SK-N-SH (cell line): ENCODE results near the gene B4GALNT1. TPM values are rescaled to one million over a fixed set of nuclear protein-coding genes. Genes with fewer than 3 reads are reported as not detected.

ENCODE experiments used
- CTCF ChIA-PET: fragments of 300-600, 350-600 bp; formaldehyde crosslinking; extraction: SDS; loops from one replicate; lab custom pipeline; 2021; lab: Yijun Ruan, JAX
- POLR2A ChIA-PET: fragments of 350-600 bp; sonication (Branson Sonifier 250); formaldehyde crosslinking; extraction: SDS; loops from one replicate; lab custom pipeline; 2020; ENCODE audit warnings: antibody characterized with exemption, inconsistent platforms; lab: Yijun Ruan, JAX
- DNase-seq: peaks from one replicate; pipeline ENCODE4 v3.0.0; 2012
- H2AFZ ChIP-seq: fragments of 200-600 bp; sonication (generic); 2 replicates; pipeline ENCODE4 v1.8.1; 2016; ENCODE audit warnings: antibody characterized with exemption, mild to moderate bottlenecking, low read depth
- H3F3A ChIP-seq: fragments of 200-600 bp; sonication (generic); replicated peaks from 2 replicates; pipeline ENCODE3; 2016; ENCODE audit warnings: antibody characterized with exemption, mild to moderate bottlenecking; ENCODE audit not compliant: insufficient read depth
- H3K27ac ChIP-seq, 2 experiments: fragments of 200-500 bp in 1 of 2; fragments of 200-600 bp in 1 of 2; sonication (Bioruptor generic) in 1 of 2; sonication (generic), shearing (Covaris generic) in 1 of 2; 2 replicates each; pipeline versions ENCODE4 v1.5.1 to v1.6.1; 2014 to 2016; ENCODE audit warnings: low read depth in 2 of 2, inconsistent platforms in 1 of 2, low read length in 1 of 2, mild to moderate bottlenecking in 1 of 2, mixed read lengths in 1 of 2
- H3K27me3 ChIP-seq: fragments of 200-600 bp; sonication (generic), shearing (Covaris generic); 2 replicates; pipeline ENCODE4 v1.6.1; 2016; ENCODE audit warnings: mixed run types; ENCODE audit not compliant: insufficient read depth
- H3K36me3 ChIP-seq, 2 experiments: fragments of 200-500 bp in 1 of 2; fragments of 200-600 bp in 1 of 2; sonication (Bioruptor generic) in 1 of 2; sonication (generic) in 1 of 2; replicated peaks in 1 of 2; 2 replicates each; pipeline versions ENCODE3 to v1.5.1; 2014 to 2016; ENCODE audit warnings: low read length in 1 of 2, mild to moderate bottlenecking in 1 of 2; ENCODE audit not compliant: insufficient read depth in 2 of 2, control insufficient read depth in 1 of 2
- H3K4me1 ChIP-seq, 2 experiments: fragments of 200-500 bp in 1 of 2; fragments of 200-600 bp in 1 of 2; sonication (Bioruptor generic) in 1 of 2; sonication (generic), shearing (Covaris generic) in 1 of 2; 2 replicates each; pipeline versions ENCODE4 v1.5.1 to v1.6.1; 2014 to 2016; ENCODE audit warnings: low read depth in 1 of 2, low read length in 1 of 2, mixed run types in 1 of 2; ENCODE audit not compliant: insufficient read depth in 2 of 2, control insufficient read depth in 1 of 2
- H3K4me2 ChIP-seq: fragments of 200-600 bp; sonication (generic), shearing (Covaris generic); 2 replicates; pipeline ENCODE4 v1.6.1; 2017; ENCODE audit warnings: mixed run types
- H3K4me3 ChIP-seq, 2 experiments: fragments of 200-500 bp in 1 of 2; fragments of 200-600 bp in 1 of 2; sonication (Bioruptor generic) in 1 of 2; sonication (generic), shearing (Covaris generic) in 1 of 2; 2 replicates each; pipeline versions ENCODE4 v1.5.1 to v1.8.1; 2014 to 2016; ENCODE audit warnings: low read depth in 2 of 2, inconsistent platforms in 1 of 2, low read length in 1 of 2, mild to moderate bottlenecking in 1 of 2, mixed read lengths in 1 of 2, moderate library complexity in 1 of 2
- H3K79me2 ChIP-seq: fragments of 200-600 bp; sonication (generic); 2 replicates; pipeline ENCODE4 v1.8.1; 2017; ENCODE audit warnings: mild to moderate bottlenecking; ENCODE audit not compliant: insufficient read depth
- H3K9ac ChIP-seq: fragments of 200-600 bp; sonication (generic); 2 replicates; pipeline ENCODE4 v1.6.1; 2017; ENCODE audit warnings: mixed run types
- H3K9me2 ChIP-seq: fragments of 200-600 bp; sonication (generic); 2 replicates; pipeline ENCODE4 v1.6.1; 2017; ENCODE audit warnings: mixed run types
- H3K9me3 ChIP-seq: fragments of 200-600 bp; sonication (generic); 2 replicates; pipeline ENCODE4 v1.6.1; 2017; ENCODE audit warnings: mixed run types, mild to moderate bottlenecking, moderate library complexity
- H4K20me1 ChIP-seq: fragments of 200-600 bp; sonication (generic); 2 replicates; pipeline ENCODE4 v1.6.1; 2017; ENCODE audit warnings: mild to moderate bottlenecking, mixed run types; ENCODE audit not compliant: insufficient read depth
- EP300 ChIP-seq, 2 experiments: IDR thresholded peaks; 2 replicates each; pipeline versions ENCODE4 v1.4.0 to v1.6.1; 2012; ENCODE audit warnings: borderline replicate concordance in 1 of 2, low read depth in 1 of 2, low read length in 1 of 2
- EZH2phosphoT487 ChIP-seq: fragments of 200-600 bp; sonication (generic); IDR thresholded peaks from 2 replicates; pipeline ENCODE4 v1.6.1; 2017; ENCODE audit warnings: low read depth, mixed run types, mild to moderate bottlenecking, antibody characterized with exemption, moderate library complexity, borderline replicate concordance
- FOXJ3 ChIP-seq: sonication (generic); formaldehyde crosslinking; IDR thresholded peaks from 2 replicates; pipeline ENCODE4 v1.5.1; 2020; ENCODE audit warnings: mild to moderate bottlenecking, missing genetic modification reagents
- FOXM1 ChIP-seq: IDR thresholded peaks from 2 replicates; pipeline ENCODE4 v1.4.0; 2012; ENCODE audit warnings: low read depth, mild to moderate bottlenecking
- GABPA ChIP-seq: IDR thresholded peaks from 2 replicates; pipeline ENCODE4 v1.4.0; 2012; ENCODE audit warnings: low read depth, mild to moderate bottlenecking
- GATA2 ChIP-seq: sonication (generic); formaldehyde crosslinking; IDR thresholded peaks from 2 replicates; pipeline ENCODE4 v1.5.0; 2020; ENCODE audit warnings: mild to moderate bottlenecking, missing genetic modification reagents
- IRF3 ChIP-seq: fragments of 150-350 bp; IDR thresholded peaks from 2 replicates; pipeline ENCODE4 v1.6.1; 2016; ENCODE audit warnings: mild to moderate bottlenecking, low read depth, low read length
- JUND ChIP-seq: IDR thresholded peaks from 2 replicates; pipeline ENCODE4 v1.4.0; 2012
- MEF2A ChIP-seq: IDR thresholded peaks from 2 replicates; pipeline ENCODE4 v1.4.0; 2012; ENCODE audit warnings: low read depth, borderline replicate concordance
- NFIC ChIP-seq: IDR thresholded peaks from 2 replicates; pipeline ENCODE4 v1.4.0; 2012; ENCODE audit warnings: borderline replicate concordance
- PBX3 ChIP-seq: IDR thresholded peaks from 2 replicates; pipeline ENCODE4; 2012
- POLR2AphosphoS5 ChIP-seq: IDR thresholded peaks from 2 replicates; pipeline ENCODE4 v1.6.1; 2012; ENCODE audit warnings: low read depth, low read length
- RAD21 ChIP-seq: IDR thresholded peaks from 2 replicates; pipeline ENCODE4 v1.6.1; 2012; ENCODE audit warnings: mild to moderate bottlenecking, low read length
- RFX5 ChIP-seq: IDR thresholded peaks from 2 replicates; pipeline ENCODE4 v1.6.1; 2012; ENCODE audit warnings: mild to moderate bottlenecking, improper control_type of control experiment, low read length
- RXRA ChIP-seq: IDR thresholded peaks from 2 replicates; pipeline ENCODE4 v1.4.0; 2012; ENCODE audit warnings: low read depth, mild to moderate bottlenecking, borderline replicate concordance
- SMC3 ChIP-seq: IDR thresholded peaks from 2 replicates; pipeline ENCODE4 v1.6.1; 2012; ENCODE audit warnings: low read depth, low read length, improper control_type of control experiment
- TAF1 ChIP-seq: IDR thresholded peaks from 2 replicates; pipeline ENCODE4 v1.6.1; 2012; ENCODE audit warnings: low read depth, mild to moderate bottlenecking, low read length, moderate library complexity, borderline replicate concordance
- USF1 ChIP-seq: IDR thresholded peaks from 2 replicates; pipeline ENCODE4 v1.4.0; 2012; ENCODE audit warnings: low read depth, borderline replicate concordance
- WGBS: methylation state at CpG from one replicate; pipeline ENCODE4 v1.1.6; 2017; ENCODE audit warnings: low lambda C conversion rate; 5-methylcytosine and 5-hydroxymethylcytosine counted together
- polyA plus RNA-seq, 3 experiments: library from polyadenylated mRNA; depleted of rRNA; stranded (reverse); fragments of >200 nt; gene quantifications; 2 replicates each; pipeline ENCODE4 v1.2.3, GENCODE V29; 2012
- TF ChIP-seq, protein P1 (sequence below): fragments of 200-600 bp; sonication (generic); IDR thresholded peaks from 2 replicates; pipeline ENCODE4 v1.6.1; 2017; ENCODE audit warnings: antibody characterized with exemption, mild to moderate bottlenecking, moderate library complexity

The B4GALNT1 gene
- polyA plus RNA-seq, 1 of the 3 experiments (the other 2 are of a cell fraction) = 5.3 TPM

- Histone ChIP-seq H3K4me1 (peaks cover 9 to 17% of the 10 kb centered on the region in 2 experiments; a peak in 3 of 4 replicates), H3K27me3 (no peaks in the 10 kb centered on the region)
- POLR2A ChIA-PET = interaction anchor here (0.6 to 1.7 kb wide), 7 partner anchors 8 to 328 kb away, joined by 3 to 7 read pairs (median 3); partner anchors contain the start of gene PIP4K2C
- no peak for DNase-seq
- TF ChIP-seq RXRA = no peak
- TF ChIP-seq PBX3 = no peak
- TF ChIP-seq FOXM1 = no peak
- no peak for TF ChIP-seq RAD21
- TF ChIP-seq NFIC = no peak
- no peak for TF ChIP-seq TAF1
- no peak for TF ChIP-seq MEF2A
- TF ChIP-seq JUND = 0 out of 2 replicates have a peak, but pooled peaks have one; percentile 19
- no peak for TF ChIP-seq GATA2 (CRISPR knock-in tag)
- TF ChIP-seq EP300 (IDR thresholded peaks at IDR 0.05; ENCODE audit: borderline replicate concordance in 1 of 2, low read depth in 1 of 2, low read length in 1 of 2) = no peak
- 0 out of 2 replicates have a peak, but pooled peaks have one; percentile 5 for TF ChIP-seq RFX5
- TF ChIP-seq POLR2AphosphoS5 = peak; percentile 43; the same call in 1 of the 2 replicates
- TF ChIP-seq, all 33 proteins: peak for 3
- Histone ChIP-seq H3F3A (peaks cover 6% of the 10 kb centered on the region), H3K9ac (peak overlapping the region; percentile 96), H3K79me2 (peaks cover 6% of the 10 kb centered on the region; the same call in 1 of the 2 replicates), H3K27ac (peak overlapping the region; percentile 47 to 97), H3K4me2 (peak overlapping the region; percentile 77), H2AFZ (peak overlapping the region; percentile 99), H3K9me3 (no peaks in the 10 kb centered on the region), H3K36me3 (peaks cover 9 to 55% of the 10 kb centered on the region in 2 experiments), H3K9me2 (no peaks in the 10 kb centered on the region), H3K4me3 (peak overlapping the region; percentile 86 to 91), H4K20me1 (no peaks in the 10 kb centered on the region)
- CTCF ChIA-PET = interaction anchor here (0.7 to 7.6 kb wide), 8 partner anchors 10 to 125 kb away, joined by 3 to 65 read pairs (median 8); partner anchors contain the start of gene PIP4K2C
- WGBS = 39% methylated on average over 6 of the region's 6 CpGs
Measured at GRCh38 chr12:57603815-57604453, 29.1 kb downstream of the B4GALNT1 start.

- Histone ChIP-seq H3K9ac (no peak overlapping the region), H3K36me3 (peaks cover 15 to 53% of the 10 kb centered on the region in 2 experiments), H3K9me3 (no peaks in the 10 kb centered on the region), H3K4me1 (peaks cover 9 to 17% of the 10 kb centered on the region in 2 experiments; a peak in 3 of 4 replicates), H3K9me2 (no peaks in the 10 kb centered on the region), H2AFZ (peak overlapping the region; percentile 99; the same call in 1 of the 2 replicates), H4K20me1 (no peaks in the 10 kb centered on the region), H3K4me3 (no peak overlapping the region), H3K27ac (peak overlapping the region; percentile 47 to 97; a peak in 3 of 4 replicates), H3K79me2 (peaks cover 6% of the 10 kb centered on the region; the same call in 1 of the 2 replicates), H3K4me2 (peak overlapping the region; percentile 77), H3F3A (peaks cover 6% of the 10 kb centered on the region), H3K27me3 (no peaks in the 10 kb centered on the region)
- POLR2A ChIA-PET = interaction anchor here (0.6 to 1.7 kb wide), 5 partner anchors 11 to 328 kb away, joined by 3 to 7 read pairs (median 3); partner anchors contain the start of gene PIP4K2C
- 96% methylated on average over 2 of the region's 2 CpGs for WGBS
- CTCF ChIA-PET = interaction anchor here (0.7 to 7.6 kb wide), 6 partner anchors 10 to 126 kb away, joined by 3 to 65 read pairs (median 8); partner anchors contain the start of gene PIP4K2C
- no peak for TF ChIP-seq GABPA
- no peak for TF ChIP-seq SMC3
- no peak for TF ChIP-seq USF1
- no peak for TF ChIP-seq JUND
- no peak for TF ChIP-seq EZH2phosphoT487
- TF ChIP-seq, protein P1, sequence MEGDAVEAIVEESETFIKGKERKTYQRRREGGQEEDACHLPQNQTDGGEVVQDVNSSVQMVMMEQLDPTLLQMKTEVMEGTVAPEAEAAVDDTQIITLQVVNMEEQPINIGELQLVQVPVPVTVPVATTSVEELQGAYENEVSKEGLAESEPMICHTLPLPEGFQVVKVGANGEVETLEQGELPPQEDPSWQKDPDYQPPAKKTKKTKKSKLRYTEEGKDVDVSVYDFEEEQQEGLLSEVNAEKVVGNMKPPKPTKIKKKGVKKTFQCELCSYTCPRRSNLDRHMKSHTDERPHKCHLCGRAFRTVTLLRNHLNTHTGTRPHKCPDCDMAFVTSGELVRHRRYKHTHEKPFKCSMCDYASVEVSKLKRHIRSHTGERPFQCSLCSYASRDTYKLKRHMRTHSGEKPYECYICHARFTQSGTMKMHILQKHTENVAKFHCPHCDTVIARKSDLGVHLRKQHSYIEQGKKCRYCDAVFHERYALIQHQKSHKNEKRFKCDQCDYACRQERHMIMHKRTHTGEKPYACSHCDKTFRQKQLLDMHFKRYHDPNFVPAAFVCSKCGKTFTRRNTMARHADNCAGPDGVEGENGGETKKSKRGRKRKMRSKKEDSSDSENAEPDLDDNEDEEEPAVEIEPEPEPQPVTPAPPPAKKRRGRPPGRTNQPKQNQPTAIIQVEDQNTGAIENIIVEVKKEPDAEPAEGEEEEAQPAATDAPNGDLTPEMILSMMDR = no peak
- TF ChIP-seq GATA2 (CRISPR knock-in tag) = no peak
- no peak for TF ChIP-seq IRF3
- no peak for TF ChIP-seq FOXJ3
- no peak for TF ChIP-seq PBX3
- TF ChIP-seq TAF1 = no peak
- TF ChIP-seq NFIC = no peak
- DNase-seq = no peak
Measured at GRCh38 chr12:57603324-57603723, 29.7 kb downstream of the B4GALNT1 start.
